Measurements from ENCODE around the gene KIFC3. TPM values are rescaled to one million over a fixed set of nuclear protein-coding genes. Genes with fewer than 3 reads are reported as not detected.
"Not testable (repeated sequence)": the region's sequence is repeated elsewhere in the genome, so short reads cannot be mapped to it uniquely, and the experiment has no call there.

Gene KIFC3
- polyA plus RNA-seq, 4 donors, result 43.6 to 86.5 (median 69.3) TPM

DNA sequence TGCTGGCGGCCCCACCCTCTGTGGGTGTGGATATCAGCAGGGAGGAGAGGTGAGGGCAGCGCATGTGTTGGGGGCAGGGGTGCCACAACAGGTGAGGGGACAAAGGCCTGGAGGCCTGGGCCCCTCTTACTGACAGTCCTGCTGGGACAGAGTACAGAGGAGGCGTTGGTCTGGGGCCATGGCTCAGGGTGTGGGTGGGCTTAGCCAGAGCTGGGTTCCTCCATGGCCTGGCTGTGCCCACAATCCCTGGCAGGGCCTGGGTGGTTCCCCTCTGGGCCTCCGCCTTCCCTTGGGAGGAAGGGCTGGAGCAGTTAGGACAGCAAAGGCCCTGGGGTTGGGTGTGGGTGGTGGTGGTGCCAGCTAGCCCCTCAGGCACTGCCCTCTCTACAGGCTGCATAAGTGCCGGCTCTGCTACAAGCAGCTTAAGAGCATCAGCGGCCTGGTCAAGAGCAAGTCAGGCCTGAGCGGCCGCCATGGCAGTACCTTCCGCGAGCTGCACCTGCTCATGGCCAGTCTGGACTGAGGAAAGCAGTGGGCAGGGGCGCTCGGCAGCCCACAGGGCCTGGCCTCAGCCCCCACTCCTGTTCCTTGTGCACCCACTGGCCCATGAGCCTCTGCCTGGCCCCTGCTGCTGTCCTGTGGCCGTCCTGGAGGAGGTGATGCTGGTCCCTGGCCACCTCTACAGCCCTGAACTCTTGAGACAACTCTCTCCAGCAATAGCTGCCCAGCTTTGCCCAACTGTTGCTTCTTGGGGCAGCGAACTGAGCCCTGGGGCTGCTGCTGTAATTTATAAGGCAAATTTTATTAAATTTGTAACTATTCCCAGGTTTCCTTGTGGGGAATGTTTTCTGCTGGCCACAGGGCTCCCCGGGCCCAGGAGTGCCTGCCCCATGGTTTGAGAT, 45.6 kb downstream of the KIFC3 start:
- no peak for DNase-seq (ENCODE audit: low read depth in 4 of 4, low spot score in 2 of 4)

DNA sequence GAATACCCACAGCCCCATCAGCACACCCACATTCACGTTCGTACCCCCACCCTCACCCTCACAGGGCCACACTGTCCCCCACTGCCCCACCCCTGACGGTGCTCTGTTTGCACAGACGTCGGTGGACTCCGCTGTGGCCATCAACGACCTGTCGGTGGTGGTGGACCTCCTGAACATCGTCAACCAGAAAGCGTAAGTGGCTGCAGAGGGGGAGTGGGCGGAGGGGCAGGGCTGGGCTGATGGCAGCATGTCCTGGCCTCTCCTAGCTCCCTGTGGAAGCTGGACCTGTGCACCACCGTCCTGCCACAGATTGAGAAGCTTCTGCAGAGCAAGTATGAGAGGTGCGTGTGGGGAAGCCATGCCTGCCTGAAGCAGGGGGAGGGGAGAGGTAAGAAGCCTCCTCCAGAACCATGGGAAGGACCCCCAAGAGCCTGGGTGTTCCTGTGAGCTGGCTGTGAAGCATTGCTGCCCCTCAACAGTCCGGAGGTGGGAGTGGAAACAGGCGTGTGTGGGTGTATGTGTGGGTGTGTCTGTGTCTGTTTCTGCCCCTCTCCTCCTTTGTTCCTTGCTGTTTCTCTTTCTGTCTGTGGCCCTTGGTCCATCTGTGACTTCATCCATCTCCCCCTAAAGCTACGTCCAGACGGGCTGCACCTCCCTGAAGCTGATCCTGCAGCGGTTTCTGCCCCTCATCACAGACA, 46.4 kb downstream of the KIFC3 start:
- DNase-seq (ENCODE audit: low read depth in 4 of 4, low spot score in 2 of 4), result no peak

DNA sequence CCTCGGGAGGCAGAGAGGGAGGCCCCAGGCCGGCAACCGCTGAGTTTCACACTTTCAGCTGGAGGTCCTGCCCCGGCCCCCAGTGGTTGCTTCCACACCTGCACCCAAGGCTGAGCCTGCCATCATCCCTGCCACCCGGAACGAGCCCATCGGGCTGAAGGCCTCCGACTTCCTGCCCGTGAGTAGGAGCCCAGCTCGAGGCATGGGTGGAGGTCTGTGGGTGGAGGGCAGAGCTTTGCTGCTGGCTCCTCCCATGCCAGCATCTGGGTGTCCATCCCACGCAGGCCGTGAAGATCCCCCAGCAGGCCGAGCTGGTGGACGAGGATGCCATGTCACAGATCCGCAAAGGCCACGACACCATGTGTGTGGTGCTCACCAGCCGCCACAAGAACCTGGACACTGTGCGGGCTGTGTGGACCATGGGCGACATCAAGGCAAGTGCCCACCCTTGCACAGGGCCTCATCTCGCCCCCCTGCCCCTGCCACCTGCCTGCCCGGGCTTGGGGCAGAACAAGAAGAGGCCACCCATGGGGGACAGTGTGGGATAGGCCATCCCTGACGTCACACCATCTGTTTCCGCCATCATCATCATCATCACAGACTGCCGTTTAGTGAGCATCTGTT, 47.1 kb downstream of the KIFC3 start:
- no peak for DNase-seq (ENCODE audit: low read depth in 4 of 4, low spot score in 2 of 4)

DNA sequence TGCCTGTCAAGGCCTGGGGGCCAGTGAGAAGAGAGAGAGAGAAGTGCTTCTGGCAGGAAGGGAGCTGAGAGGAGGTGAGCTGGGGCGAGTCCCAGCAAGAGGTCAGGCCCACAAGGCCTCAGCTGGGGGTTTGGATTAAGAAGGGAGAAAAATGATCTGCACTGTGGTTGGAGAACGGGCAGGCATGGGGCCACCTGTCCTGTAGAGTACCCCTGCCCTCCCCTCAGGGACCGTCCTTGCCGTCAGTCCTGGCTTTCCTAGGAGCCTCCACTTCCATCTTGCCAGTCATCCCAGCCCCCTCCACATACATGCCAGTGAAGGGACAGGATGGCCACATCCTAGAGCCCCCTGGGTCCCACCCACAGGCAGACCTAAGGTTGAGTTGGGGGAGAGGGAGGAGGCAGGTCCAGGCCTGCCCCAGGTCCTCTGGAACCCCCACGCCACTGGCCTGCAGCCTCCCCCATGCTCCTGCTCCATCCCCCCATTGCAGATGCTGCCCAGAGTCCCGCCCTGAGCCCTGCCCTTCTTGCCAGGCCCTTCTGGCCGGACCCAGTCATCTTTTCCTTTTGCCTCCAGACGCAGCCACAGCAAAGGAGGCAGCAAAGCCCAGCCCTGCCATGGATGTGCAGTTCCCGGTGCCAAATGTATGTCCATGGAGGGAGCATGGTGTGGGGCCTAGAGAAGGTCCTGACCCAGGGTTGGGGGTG, 47.8 kb downstream of the KIFC3 start:
- DNase-seq (ENCODE audit: low read depth in 4 of 4, low spot score in 2 of 4), result no peak

DNA sequence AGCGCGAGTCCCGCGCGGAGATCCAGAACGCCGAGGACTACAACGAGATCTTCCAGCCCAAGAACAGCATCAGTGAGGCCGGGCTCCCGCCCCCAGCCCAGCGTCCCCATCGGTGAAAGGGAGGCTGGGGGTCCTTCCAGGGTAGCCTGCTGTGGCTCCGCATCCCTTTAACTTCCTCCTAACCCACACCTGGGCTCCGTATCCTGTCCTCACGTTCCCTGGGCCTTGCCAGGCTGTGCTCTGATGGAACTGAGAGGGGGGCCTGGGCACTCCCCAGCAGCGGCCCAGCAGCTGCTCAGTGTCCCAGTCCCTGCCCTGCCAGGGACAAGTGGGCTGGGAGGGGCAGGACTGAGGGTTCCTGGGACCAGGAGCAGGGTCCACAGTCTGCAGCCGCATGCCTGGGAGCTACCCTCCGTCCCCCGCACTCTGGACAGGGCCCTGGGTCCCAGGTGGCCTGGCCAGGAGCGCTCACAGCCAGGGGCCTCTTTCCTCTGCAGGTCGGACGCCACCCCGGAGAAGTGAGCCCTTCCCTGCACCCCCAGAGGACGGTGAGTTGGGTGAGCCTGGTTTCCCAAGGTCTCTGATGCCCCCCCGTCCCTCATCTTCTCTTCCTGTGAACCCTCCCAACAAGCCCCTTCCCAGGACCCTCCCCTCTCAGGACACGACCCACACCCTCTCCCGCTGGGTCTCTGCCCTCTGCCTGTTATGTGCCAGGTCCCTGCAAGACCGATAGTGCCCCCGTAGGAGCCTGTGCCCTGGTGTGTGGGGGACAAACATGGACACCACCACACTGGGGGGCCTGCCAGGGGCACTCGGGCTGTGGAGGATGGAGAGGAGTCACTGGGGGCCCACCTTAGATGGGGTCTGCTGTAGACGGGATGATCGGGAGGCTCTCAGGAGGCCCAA, 48.6 kb downstream of the KIFC3 start:
- DNase-seq (ENCODE audit: low read depth in 4 of 4, low spot score in 2 of 4), result no peak

DNA sequence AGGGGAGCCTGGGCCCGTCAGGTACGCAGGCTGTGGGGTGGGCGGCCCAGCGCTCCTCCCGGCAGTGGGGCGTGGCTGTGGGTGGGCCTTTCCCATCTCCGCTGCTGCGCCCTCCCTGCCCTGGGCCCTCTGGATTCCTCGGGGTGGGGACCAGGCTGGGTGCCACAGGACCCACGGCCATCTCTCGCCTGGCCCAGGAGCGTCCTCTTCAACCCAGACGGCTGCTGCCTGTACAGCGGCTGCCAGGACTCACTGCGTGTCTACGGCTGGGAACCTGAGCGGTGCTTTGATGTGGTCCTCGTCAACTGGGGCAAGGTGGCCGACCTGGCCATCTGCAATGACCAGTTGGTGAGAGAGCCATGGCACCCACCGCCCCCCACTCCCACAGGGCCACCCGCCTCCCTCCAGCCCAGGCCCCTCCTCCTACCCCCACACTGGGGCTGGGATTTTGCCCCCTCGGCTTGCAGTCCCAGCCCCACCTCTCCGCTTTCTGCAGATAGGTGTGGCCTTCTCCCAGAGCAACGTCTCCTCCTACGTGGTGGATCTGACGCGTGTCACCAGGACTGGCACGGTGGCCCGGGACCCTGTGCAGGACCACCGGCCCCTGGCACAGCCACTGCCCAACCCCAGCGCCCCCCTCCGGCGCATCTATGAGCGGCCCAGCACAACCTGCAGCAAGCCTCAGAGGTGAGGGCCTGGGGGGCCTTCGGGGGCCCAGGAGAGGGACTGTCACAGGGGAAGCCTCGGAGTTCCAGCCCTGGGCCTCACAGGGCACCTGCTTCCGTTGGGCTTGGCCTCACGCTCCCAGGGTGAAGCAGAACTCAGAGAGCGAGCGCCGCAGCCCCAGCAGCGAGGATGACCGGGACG, 49.5 kb downstream of the KIFC3 start:
- DNase-seq (ENCODE audit: low read depth in 4 of 4, low spot score in 2 of 4), result no peak

DNA sequence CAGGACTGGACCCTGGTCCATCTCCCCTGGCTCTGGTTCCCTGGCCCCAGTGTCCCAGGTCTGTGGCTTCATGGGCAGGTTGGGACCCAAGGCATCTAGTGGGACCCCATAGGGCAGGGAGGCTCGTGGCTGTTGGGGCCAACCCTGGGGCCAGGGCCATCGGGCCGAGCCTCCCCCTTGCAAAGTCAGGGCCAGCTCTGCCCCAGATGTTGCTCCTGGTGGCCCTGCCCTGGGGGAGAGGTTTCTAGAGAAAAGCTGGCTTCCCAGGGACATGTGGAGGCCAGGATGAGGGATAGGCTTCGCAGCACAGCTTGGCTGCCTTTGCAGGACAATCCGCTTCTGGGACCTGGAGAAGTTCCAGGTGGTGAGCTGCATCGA, 50.1 kb downstream of the KIFC3 start:
- no peak for DNase-seq (ENCODE audit: low read depth in 4 of 4, low spot score in 2 of 4)

DNA sequence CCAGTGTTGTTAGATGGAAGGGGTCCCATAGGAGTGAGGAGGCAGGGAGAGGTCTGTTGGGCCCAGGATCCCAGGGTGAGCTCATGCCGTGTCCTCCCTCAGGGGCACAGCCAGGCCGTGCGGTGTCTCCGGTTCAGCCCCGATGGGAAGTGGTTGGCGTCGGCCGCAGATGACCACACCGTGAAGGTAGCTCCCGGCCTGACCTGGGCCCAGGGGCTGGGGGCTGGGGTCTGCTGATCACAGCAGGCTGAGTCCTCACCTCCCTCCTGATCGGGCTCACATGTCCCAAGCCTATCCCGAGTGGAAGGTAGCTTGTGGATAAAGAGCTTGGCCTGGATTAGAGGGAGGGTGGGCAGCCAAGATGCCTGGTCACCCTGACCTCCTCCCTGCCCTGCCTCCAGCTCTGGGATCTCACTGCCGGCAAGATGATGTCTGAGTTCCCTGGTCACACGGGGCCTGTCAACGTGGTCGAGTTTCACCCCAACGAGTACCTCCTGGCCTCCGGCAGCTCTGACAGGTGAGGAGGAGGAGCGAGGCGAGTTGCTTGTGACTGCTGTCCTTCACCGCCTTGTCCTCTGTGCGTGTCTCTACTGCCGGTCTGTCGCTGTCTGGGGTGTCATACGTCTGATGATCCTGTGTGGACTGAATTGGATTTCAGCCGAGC, 50.6 kb downstream of the KIFC3 start:
- no peak for DNase-seq (ENCODE audit: low read depth in 4 of 4, low spot score in 2 of 4)

DNA sequence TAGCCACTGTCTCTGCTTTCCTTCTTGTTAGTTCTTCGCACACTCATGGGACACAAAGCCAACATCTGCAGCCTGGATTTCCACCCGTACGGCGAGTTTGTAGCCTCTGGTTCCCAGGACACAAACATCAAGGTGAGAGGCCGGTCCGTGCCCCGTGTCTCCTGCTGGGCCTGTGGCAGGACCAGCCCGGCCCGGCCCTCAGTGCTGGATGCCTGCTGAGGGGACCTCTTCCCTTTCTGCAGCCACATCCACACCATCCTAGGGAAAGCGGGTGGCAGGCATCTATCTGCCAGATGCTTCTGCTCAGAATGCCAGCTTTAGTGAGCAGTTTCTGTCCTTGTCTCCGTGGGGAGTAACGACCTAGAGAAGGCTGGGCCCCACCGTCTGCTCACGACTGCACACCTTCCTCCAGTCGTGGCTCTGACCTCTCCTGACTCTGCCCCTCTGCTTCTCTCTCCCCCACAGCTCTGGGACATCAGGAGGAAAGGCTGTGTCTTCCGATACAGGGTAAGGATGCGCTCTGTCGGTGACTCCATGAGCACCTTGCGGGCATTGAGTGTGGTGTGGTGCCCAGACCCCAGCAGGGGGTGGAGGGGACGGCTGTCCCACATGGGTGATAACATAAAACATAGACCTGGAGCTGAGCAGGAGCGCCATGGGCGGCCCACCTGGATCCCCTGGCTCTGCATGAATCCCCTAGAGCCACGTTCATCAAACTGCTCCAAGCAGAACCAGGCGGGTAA, 51.3 kb downstream of the KIFC3 start:
- no peak for DNase-seq (ENCODE audit: low read depth in 4 of 4, low spot score in 2 of 4)

DNA sequence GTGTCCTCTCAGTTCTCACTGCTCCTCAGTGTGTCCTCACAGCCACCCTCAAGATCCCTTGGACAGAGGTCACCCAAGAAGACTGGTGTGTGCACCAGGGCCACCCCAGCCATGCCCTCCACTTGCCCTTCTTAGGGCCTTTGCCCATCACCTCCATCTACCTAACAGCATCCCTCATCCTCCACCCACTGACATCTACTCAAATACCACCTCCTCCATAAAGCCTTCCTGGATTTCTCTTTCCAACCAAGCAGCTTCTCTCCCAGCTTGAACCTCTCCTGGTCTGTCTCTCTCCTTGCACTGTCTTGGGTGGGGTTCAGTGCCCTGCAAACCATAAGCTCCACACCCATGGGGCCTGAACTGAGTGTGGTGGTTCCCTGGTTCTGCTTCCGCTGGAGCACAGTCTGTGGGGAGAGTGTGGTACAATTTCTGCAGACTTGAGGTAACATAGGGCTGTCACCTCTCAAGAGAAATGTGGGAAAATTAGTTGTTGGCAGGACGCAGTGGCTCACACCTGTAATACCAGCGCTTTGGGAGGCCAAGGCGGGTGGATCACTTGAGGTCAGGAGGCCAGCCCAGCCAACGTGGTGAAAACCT, 52.3 kb downstream of the KIFC3 start:
- DNase-seq (ENCODE audit: low read depth in 4 of 4, low spot score in 2 of 4), result no peak

DNA sequence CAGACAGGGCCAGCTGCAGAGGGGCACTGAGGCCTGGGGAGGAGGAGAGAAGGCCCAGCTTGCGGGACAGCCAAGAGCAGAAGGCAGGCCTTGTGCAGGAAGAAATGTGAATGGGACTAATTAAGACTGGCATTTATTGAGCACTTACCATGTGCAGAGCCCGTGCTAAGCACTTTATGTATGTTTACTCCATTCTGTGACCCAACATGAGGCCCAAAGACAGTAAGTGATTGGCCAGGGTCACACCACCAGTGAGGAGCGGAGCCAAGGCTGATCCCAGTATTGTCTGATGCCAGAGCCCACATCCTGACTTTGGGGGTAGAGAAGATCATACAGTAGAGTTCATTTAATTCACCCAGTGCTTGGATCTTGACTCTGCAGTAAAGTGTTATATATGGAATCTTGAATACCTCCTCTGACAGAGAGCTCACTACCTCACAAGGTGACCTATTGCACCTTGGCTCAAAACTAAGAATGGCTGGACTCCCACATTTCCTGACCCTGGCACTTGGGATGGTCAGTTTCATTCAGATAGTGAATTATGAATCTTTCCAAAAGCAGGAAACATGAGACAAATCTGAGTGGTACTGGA, 53.1 kb downstream of the KIFC3 start:
- DNase-seq (ENCODE audit: low read depth in 4 of 4, low spot score in 2 of 4), result no peak

DNA sequence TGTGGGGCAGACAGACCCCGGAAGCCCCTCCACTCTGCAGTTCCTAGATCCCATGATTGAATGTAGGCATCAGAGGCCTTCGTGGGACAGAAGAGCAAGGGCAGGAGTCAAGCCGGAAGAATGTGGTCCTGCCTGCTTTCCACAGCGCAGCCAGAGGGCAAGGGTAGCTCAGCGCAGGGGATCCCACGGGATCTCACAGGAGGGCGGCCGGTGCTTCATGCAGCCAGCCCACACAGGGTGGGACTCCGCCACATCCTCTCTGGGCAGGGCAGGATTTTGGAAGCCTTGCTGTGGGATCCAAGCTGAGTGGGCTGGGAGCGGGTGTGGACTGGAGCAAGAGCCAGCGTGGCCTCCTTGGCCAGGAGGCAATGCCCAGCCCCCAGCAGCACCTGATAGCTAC, 53.7 kb downstream of the KIFC3 start:
- DNase-seq (ENCODE audit: low read depth in 4 of 4, low spot score in 2 of 4), result no peak

DNA sequence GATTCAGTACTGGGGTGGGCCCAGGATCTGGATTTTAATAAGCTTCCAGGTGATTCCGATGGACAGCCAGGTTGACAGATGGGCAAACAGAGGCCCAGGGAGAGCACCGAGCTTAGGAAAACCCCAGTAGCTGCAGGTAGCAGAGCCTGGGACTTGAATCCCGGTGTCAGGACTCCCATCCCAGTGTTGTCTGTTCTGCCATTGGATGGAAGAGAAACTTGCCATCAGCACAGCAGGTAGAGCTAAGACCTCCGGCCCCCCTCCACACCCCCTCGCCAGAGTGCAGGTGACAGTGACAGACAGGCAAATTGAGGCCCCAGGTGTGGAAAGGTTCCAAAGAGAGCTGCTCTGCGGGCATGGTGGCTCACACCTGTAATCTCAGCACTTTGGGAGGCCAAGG, 54.3 kb downstream of the KIFC3 start:
- DNase-seq (ENCODE audit: low read depth in 4 of 4, low spot score in 2 of 4), result no peak

DNA sequence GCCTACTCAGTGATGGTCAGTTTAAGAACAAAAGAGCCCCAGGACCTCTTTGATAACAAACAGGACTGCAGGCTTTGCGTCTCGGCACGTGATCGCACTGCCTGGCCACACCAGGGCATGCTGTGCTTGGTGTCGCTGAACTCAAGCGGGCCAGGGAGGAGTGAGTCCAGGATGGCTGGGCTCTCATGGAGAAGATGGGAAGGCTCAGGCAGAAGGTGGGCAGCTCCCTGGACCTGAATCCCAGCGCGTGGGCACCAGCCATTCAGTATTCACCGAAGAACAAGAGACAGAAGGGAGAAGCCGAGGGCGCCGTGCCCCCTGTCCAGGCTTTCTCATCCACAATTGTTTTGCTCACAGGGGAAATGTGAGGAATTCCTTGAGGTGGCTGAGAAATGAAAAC, 54.8 kb downstream of the KIFC3 start:
- no peak for DNase-seq (ENCODE audit: low read depth in 4 of 4, low spot score in 2 of 4)

DNA sequence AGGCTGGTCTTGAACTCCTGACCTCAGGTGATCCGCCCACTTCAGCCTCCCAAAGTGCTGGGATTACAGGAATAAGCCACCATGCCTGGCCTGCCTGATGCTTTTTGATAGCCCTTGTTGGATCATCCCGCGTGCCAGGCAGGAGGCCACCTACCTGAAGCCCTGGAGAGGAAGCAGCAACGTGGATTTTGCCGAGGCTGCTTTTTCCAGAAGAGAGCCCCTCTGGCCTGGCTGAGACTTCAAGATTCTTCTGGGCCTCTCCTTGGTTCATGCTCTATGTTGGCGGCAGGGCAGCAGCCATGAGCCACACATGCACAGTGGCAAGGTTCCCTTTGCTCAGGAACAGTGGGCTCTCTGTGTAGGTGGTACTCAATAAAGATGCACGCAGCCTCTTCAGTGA, 55.2 kb downstream of the KIFC3 start:
- DNase-seq (ENCODE audit: low read depth in 4 of 4, low spot score in 2 of 4), result no peak

DNA sequence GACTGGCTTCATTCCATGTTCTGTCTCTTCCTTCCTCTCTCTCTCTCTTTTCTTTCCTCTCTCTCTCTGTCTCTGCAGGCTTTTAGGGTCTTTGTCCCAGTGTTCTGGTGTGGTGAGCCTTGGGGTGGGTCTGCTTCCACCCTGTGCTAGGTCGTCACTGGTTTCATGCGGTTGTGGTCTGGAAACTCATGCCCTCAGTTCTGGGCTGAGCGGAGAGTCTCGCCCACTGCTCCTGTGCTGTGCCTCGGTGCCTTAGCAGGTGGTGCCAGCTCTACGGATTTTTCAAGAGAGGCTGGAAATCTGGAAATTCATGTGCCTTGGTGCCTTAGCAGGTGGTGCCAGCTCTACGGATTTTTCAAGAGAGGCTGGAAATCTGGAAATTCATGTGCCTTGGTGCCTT, 56.0 kb downstream of the KIFC3 start:
- not testable (repeated sequence) for DNase-seq (ENCODE audit: low read depth in 4 of 4, low spot score in 2 of 4)

DNA sequence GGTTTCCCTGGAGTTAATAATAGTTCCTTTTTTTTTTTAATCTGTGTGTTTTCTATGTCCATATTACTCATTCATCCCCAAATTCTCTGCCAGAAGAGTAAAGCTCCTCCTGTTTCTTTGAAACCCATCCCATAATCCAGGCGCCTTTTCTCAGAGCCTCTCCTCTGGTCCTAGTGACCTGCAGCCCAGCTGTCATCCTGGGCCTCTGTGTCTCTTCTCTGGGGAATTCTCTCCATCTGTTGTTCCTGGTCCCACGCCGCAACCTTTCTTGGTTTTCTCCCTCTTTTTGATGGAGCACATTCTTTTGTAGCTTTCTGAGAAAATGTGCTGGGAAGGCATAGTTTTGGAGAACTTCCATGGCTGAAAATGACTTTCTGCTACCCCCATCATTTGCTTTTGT, 56.5 kb downstream of the KIFC3 start:
- DNase-seq (ENCODE audit: low read depth in 4 of 4, low spot score in 2 of 4), result no peak
